ENCODE measurements around the gene RAB32.
"Not testable (repeated sequence)": the region's sequence is repeated elsewhere in the genome, so short reads cannot be mapped to it uniquely, and the experiment has no call there.

Gene RAB32

GRCh38 chr6:146543211-146543939, at the start of gene RAB32:
Gene RAB32 (plus strand): TSS chr6:146543833. CDS start chr6:146543872, 39 bp downstream.
- DNase-seq = peak; percentile 35

GRCh38 chr6:146498309-146498708, 45.3 kb upstream of the RAB32 start:
- no peak for DNase-seq

DNA sequence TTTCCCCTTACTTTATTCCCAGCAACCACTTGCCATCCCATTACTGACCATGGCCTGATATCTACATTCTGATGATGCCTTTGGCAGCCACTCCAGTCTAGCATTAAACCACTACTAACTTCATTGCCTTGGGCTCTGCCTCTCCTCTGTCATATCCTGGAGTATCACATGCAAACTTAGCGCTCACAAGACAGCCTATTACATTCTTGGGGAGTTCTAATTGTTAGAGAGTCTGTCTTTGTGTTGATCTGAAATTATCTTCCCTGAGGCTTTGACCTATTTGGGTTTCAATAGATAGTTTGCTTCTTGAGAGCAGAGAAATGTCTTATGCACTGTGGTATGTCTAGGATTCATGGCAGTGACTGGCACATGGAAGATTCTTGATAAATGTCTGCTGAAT, 40.5 kb upstream of the RAB32 start:
- no peak for DNase-seq

DNA sequence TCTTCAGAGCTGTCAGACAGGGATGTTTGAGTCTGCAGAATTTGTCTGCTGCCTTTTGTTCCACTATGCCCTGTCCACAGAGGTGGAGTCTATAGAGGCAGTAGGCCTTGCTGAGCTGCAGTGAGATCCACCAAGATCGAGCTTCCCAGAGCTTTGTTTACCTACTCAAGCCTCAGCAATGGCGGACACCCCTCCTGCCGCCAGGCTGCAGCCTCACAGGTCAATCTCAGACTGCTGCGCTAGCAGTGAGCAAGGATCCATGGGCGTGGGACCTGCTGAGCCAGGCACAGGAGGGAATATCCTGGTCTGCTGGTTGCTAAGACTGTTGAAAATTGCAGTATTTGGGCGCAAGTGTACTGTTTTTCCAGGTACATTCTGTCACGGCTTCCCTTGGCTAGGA, 28.4 kb upstream of the RAB32 start:
- DNase-seq = no peak

DNA sequence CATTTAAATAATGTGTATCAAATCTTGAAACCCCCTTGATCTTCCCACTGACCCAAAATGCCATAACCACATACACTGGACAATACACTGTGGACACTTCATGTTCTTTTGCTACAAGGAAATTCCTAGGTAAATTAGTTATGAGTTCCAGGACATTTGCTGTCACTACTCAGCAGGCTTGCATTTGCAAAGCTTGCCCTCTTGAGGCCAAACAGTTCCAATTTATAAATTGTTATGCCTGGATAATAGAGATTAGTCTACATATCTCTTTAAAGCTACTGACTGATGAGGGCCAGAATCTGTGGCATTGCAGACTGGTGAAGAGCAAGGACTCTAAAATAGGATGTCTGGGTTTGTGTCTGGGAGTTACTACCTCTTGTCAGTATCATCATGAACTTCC, 17.4 kb upstream of the RAB32 start:
- DNase-seq = no peak

- no peak for DNase-seq
Measured at GRCh38 chr6:146532702-146533101, 10.9 kb upstream of the RAB32 start.

DNA sequence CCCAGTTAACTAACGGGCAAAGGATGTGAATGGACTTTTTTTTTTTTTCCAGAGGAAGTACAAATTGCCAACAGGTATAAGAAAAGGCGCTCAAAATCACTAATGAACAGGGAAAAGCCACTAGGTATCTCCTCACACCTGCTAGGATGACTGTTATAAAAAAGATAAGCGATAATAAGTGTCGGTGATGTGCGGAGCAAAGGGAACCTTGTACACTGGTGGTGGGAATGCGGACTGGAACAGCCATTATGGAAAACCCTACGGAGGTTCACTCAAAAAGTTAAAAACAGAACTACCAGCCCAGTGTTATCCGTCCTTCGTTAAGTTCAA, 787 bp upstream of the RAB32 start:
- no peak for DNase-seq

DNA sequence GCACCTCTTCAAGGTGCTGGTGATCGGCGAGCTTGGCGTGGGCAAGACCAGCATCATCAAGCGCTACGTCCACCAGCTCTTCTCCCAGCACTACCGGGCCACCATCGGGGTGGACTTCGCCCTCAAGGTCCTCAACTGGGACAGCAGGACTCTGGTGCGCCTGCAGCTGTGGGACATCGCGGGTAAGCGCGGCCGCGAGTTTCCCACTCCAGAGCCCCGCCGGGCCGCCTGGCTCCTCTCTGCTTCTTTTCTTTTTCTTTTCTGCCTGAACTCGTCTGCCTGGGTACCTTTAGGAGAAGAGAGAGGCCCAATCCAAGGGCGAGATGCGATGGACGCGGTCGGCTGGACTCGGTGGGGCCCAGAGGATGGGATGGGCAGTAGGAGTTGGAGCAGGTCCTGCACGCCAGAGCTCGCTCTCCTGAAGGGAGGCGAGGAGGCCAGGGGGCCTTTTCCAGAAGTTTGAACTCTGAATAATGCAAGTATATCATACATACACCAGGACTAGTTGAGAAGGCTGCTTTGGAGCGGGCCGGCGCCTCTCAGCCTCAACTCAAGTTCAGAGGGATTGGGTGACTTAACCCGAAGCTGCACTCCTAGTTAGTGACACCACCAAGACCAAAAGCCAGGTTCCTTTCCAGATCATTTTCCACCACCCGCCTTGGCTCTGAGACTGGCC, 445 bp downstream of the RAB32 start:
- peak; percentile 28 for DNase-seq

- DNase-seq = no peak
Measured at GRCh38 chr6:146544616-146545182, 1.1 kb downstream of the RAB32 start.

DNA sequence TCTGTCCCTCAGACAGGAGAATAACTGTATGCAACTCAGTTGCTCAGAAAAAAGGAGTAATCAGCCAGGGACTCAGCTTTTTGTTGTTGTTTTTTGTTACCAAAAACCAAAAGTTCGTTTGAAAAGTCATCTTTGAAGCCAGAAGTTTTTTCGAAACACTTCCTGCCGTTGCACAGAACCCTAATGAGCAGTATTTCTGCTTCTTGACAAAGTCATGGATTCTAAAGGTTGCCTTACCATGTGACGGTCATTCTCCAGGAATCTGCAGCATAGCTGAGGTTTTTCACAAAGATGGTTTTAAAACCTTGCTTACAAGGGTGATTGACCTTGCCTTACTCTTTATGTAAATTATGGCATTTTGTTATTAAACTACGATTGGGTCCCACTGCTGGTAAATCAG, 1.9 kb downstream of the RAB32 start:
- no peak for DNase-seq

GRCh38 chr6:146546443-146547043, 2.9 kb downstream of the RAB32 start:
- no peak for DNase-seq

DNA sequence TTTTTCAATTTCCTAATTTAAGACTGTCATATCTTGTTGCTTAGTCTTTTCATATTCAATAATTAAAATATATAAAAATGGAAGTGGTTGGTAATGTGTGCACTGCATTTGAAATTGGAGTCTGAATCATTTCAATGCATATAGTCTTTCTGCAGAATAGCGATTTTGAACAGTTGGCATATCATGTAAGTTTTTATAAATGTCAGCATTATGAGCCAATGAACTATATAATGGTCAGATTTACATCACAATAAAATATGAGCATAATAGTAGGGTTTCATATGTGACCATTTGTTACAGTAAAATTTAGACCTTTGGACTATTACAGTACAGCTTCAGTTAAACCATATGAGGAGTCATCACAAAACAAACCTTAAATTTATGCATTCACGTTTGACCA, 4.3 kb downstream of the RAB32 start:
- no peak for DNase-seq

DNA sequence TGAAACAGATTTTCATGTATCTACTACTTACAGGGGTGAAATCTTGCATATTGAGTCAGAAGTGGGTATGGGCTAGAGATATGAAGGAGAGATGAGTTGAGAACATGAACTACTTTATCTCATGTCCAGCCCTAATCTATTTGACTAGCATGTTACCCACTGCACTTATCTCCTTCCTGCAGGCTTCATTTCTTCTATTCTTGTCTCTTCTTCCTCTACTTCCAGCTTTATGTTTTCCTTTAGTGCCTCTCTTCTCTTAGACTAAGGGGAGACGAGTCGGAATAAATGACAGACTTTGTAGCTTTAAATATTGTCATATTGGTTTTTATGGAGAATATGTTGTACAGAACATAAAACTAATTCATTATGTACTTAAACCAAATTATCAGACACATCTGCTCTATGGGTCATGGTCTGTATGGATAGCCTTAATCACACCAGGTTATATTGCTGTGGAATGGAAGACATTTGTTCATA, 5.3 kb downstream of the RAB32 start:
- no peak for DNase-seq

DNA sequence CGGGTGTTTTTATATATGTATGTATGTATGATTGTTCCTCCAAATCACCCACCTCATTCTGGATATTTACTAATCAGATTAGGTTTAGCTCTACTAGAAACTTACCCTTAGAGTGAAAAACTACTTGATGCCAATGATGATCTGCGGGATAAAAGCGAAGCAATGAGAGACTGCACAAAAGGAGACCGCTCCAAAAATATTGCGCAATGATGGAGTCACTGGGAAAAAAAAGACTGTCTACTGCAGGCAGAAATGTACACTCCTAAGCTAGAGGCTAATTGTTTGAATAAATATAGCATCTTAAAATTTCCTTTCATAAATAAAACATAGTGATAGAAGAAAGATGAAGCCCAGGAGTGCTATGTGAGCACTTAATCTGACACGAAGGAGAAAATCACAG, 7.3 kb downstream of the RAB32 start:
- no peak for DNase-seq

DNA sequence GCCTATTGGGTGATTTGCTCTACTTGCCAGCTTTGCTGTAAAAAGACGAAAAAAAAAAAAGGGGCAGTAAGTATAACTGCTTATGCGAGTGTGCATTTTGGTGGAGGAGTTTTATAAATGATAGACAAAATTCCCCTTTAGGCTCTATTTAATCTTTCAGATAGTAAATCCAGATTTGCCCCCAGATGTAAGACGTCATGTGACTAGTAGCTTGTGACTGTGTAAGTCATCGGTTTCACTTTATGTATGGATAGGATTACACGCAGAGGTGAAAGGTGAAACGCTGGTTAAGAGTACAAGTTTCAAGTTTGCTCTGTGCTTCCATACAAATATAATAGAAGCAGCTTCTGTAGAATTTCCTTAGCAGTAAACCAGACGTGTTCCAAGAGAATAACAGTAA, 7.9 kb downstream of the RAB32 start:
- DNase-seq = no peak

- DNase-seq = no peak
Measured at GRCh38 chr6:146553377-146554135, 9.9 kb downstream of the RAB32 start.

DNA sequence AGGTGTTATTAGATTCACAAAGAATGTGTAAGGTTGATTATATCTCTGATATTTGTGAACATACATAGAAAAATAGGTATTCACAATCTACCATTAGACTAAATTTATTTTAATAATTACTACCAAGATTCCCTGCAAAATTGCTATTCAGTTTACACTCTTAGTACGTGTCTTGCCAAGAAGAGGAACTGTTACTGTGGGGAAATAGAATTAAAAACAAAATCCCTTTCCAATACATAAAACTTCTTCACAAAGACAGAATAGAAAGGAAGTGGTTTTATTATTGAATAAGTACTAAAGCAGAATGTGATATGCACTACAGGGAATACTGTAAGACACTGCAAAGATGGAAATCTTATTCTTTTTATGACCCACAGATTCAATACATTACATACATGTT, 17.0 kb downstream of the RAB32 start:
- DNase-seq = no peak

- not testable (repeated sequence) for DNase-seq
Measured at GRCh38 chr6:146566661-146567060, 23.0 kb downstream of the RAB32 start.

DNA sequence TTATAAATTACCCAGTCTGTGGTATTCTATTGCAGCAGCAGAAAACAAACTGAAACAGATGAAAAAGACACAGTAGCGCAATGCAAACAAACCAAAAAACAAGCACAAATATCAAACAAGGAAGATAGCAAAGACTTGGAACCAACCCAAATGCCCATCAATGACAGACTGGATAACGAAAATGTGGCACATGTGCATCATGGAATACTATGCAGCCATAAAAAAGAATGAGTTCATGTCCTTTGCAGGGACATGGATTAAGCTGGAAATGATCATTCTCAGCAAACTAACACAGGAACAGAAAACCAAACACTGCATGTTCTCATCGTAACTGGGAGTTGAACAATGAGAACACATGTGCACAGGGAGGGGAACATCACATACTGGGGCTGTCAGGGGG, 25.0 kb downstream of the RAB32 start:
- DNase-seq = not testable (repeated sequence)

- no peak for DNase-seq
Measured at GRCh38 chr6:146574211-146574610, 30.6 kb downstream of the RAB32 start.

GRCh38 chr6:146578054-146578453, 34.4 kb downstream of the RAB32 start:
- DNase-seq = no peak

DNA sequence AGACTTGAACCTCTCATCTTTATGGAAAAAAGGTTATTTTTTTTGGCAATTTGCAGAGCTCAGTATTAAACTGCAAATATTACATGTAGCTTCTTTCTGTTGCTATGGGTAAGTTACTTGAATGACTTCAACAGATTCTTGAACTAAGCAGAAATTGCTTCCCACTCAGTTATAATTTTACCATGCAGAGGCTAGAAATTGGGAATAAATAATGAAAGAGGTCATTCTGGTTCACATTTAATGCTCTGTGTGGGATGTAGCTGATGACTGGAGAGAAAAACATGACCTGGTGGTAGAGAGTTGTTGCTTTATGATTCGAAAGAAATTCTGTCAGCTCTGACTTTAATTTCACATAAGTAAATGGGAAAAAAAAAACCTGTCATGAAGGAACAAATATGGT, 38.3 kb downstream of the RAB32 start:
- no peak for DNase-seq

DNA sequence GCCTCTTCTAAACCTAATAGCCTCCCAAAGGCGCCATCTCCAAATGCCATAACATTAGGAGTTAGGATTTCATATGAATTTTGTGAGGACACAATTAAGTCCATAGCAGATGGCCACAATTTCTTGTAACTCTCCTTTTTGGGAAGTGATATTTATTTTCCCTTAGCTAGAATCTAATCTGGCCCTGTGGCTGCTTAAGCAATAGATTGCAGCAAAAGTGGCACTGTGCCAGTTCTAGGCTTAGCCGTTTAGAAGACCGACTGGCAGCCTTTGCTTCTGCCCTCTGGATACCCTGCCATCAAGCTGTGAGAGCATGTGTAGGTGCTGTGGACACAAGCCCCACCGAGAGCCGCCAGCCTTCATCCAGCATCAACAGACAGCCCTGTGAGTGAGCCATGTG, 39.2 kb downstream of the RAB32 start:
- DNase-seq = no peak

Measured in activated CD4-positive, CD25-positive, alpha-beta regulatory T cell treated with anti-CD3 and anti-CD28 coated beads, Interleukin-2, amount 50 U/mL, for 72 hours (primary cell).